HG03159 (cell line): ENCODE data around the gene NVL.

ENCODE experiments used
- ATAC-seq: cut with Tn5 transposase; IDR thresholded peaks from one replicate; pipeline ENCODE4 v1.9.1; 2021; ENCODE audit warnings: mild to moderate bottlenecking, moderate library complexity; ENCODE audit not compliant: unreplicated experiment

Gene NVL

DNA sequence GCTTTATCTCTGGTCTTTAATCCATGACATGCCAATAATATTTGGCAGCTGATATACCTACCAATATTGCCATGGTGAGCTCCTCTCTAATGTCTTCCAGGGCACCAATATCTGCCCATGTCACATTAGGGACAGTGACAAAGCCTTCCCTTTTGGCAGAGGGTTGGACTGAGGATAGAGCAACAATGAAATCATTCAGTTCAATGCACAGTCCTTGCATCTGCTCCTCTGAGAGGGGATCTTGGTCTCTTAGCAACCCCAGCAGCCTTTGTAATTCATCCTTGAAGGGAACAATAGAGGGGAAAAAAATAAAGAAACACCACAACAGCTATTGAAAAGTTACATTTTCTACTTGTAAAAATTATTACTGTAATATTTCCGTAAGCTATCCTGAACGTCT is 42.3 kb downstream of the NVL start:
- no peak for ATAC-seq

DNA sequence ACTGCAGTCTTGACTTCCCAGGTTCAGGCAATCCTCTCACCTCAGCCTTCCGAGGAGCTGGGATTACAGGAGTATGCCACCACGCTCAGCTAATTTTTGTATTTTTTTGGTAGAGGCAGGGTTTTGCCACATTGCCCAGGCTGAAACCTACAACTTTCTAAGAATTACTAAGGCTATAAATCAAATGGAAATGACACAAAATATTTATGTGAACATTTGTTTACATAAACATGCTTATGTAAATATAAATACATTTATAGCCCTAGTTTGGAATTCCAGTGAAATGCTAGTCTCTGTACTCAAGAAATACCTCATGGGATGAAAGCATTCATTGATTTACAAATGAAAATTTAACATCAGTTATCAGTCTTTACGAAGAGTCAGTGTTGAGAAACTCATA is 47.8 kb downstream of the NVL start:
- ATAC-seq: no peak

GRCh38 chr1:224276771-224277487 is 53.0 kb downstream of the NVL start:
- ATAC-seq: no peak

- no peak for ATAC-seq
These were observed 54.9 kb downstream of the NVL start for GRCh38 chr1:224274970-224275626.

DNA sequence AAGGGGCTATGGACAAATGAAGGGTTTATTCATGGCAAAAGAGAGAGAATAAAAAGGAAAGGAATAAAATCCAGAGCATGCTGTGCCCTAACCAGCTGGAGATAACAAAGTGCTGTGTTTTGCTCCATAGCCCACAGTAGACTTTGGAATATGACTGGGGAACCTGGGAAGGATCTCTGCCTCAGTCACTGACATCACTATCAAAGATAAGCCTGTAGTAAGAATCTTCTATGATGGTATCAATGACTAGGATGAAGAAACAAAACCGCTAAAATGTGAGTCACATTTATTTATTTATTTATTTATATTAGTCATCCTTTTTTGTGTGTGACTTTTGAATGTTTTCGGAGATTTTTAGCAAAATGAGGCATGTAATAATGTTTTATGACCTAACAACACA is 56.3 kb downstream of the NVL start:
- no peak for ATAC-seq

- ATAC-seq: no peak
These were observed 58.9 kb downstream of the NVL start for GRCh38 chr1:224271106-224271505.

GRCh38 chr1:224267925-224268324 is 62.0 kb downstream of the NVL start:
- no peak for ATAC-seq

DNA sequence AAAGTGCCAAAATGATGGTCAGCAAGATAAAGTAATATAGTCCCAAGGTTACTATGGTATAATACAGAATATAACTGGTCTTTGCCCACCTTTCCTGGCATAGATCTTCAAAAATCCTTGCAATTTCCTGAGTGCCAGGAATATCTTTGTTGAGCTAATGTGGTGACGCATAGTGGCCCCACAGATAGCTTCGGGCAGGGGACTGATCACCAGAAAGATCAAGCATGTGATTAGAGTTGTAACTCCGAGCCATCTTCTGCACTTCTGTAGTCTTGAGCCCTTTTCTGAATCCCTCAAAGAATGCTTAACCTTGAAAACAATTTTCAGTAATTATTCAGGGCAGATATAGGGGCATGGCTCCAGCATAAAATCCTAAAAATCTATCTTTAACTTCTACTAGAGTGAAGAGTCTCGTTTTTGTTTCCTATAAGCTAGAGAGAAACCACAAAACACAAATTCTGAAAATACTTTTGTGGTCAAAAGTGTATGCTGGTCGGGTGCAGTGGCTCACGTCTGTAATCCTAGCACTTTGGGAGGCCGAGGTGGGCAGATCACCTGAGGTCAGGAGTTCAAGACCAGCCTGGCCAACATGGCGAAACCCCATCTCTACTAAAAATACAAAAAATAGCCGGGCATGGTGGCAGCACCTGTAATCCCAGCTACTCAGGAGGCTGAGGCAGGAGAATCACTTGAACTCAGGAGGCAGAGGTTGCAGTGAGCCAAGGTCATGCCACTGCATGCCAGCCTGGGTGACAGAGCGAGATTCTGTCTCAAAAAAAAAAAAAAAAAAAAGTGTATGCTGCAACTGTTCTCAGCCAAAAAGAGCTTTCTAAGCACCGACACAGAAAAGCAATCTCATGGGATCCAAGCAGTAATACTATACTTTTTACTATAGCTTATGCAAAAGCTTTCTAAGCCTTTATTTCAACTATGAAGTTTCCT is 62.8 kb downstream of the NVL start:
- ATAC-seq: no peak

DNA sequence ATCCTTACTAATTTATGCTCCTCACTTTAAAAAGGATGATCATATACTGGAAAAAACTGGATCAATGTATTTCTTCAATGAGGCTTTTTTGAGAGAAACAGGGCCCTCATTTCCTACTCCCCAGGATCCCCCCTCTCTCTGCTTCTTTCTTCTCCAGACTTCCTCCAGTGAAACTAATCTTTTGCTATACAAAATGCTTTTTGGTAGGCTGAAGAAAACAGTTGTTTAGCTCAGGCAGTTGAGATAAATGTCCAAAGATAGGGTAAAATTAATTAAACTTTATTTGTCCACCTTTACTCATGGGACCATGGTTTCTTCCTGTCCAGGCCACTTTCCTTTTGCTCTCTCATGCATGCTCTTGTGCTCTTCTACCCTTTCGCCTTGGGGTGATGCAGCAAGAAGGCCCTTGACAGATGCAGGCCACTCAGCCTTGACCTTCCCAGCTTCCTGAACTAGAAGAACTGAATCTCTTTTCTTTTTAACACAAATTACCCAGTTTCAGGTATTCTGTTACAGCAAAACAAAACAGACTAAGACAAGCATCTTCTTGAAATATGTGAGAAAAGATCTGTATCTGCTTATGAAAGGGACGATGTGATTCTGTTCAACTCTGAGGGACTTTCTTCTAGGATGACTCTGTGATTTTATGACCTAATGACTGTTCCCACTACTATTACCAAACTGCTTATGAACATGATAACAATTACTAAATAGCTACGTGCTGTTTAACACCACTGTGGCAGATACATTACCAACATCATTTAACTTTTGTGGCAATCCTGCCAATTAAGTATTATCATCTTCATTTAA is 63.7 kb downstream of the NVL start:
- ATAC-seq: peak; percentile 58

- no peak for ATAC-seq
These were observed 65.7 kb downstream of the NVL start for GRCh38 chr1:224264321-224264720.

GRCh38 chr1:224262373-224263054 is 67.5 kb downstream of the NVL start:
- ATAC-seq: no peak

DNA sequence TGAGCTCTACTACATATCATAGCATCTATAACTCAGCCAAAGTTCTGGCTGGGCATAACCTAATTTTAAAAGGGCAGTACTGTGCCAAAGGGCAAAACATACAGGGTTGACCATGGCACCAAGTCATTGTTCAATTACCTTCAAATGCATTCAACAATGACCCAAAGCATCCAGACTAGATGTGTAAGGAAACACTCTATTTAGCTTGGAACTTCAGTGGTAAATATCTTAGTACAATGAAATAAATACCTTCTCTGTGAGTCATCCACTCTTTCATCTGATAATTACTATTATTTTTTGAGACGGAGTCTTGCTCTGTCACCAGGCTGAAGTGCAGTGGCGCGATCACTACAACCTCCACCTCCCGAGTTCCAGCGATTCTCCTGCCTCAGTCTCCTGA is 70.0 kb downstream of the NVL start:
- no peak for ATAC-seq

- no peak for ATAC-seq
These were observed 71.6 kb downstream of the NVL start for GRCh38 chr1:224258351-224258750.

GRCh38 chr1:224256640-224257039 is 73.3 kb downstream of the NVL start:
- no peak for ATAC-seq

DNA sequence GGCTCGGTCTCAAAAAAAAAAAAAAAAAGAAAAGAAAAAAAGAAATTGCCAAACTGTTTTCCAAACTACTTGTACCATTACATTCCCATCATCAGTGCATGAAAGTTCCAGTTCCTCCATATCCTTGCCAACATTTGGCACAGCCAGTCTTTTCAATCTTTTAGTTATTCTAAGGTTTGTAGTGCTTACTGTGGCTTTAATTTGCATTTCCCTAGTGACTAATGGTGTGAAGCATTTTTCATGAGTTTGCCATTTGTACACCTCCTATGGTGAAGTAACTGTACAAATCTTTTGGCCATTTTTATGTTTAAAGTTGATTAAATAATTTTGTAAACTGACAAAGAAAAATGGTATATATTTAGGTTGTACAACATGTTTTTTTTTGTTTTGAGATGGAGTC is 76.3 kb downstream of the NVL start:
- ATAC-seq: no peak

GRCh38 chr1:224252479-224252878 is 77.5 kb downstream of the NVL start:
- ATAC-seq: no peak

- ATAC-seq: no peak
These were observed 78.2 kb downstream of the NVL start for GRCh38 chr1:224251741-224252146.

GRCh38 chr1:224245188-224245587 is 84.8 kb downstream of the NVL start:
- peak; percentile 56 for ATAC-seq

GRCh38 chr1:224238756-224239155 is 91.2 kb downstream of the NVL start:
- no peak for ATAC-seq

DNA sequence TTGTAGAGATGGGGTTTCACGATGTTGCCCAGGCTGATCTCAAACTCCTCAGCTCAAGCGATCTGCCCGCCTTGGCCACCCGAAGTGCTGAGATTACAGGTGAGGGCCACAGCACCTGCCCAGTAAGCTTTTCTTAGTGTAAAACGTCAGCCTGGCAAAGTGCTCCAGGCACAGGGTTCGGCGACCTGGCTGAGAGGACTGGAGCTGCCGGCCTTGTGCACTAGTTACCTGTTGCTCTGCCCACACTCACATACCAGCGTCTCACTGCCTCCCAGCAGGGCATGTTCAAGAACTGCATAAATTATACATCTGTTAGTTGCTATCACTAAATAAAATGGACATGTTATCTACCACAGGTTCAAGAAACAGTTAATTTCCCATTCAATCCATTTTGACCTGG is 91.8 kb downstream of the NVL start:
- no peak for ATAC-seq
